T-helper 1 cell (primary cell): Measurements from ENCODE around the gene NALF2.

Experiments
- DNase-seq, 5 donors: peaks; one replicate each; pipeline ENCODE4 v3.0.0-alpha.2; 2012 to 2020
- total RNA-seq, 4 donors: gene quantifications; one replicate each; lab custom pipeline; 2026; lab: John Stamatoyannopoulos, UW

The NALF2 gene
- 0 to 0.31 (median 0.12) reads per million in 4 donors for total RNA-seq

GRCh38 chrX:69503782-69504625, at the start of gene NALF2:
Gene NALF2 (plus strand): TSS chrX:69504326. CDS start chrX:69505283, 957 bp downstream.
- peak in 2 of 5 donors; percentile 3 for DNase-seq

DNA sequence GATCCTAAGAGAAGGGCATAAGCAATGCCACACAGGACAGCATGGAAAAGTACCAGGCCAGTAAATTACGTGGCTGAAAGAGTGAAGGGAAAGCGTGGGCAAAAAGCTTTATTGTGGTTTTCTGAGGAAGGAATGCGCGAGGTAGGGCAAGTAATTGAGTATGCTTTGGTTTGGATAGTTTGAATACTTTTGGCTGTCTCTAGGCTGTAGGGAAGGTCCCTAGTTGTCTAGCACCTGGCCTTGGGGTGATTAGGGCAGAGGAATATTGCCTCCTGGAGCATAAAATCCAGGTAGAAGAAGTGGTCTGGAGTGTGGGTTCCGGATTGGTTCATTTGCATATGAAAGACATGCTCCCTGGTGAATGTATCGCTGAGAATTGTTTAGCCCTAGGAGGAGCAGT, 46.4 kb upstream of the NALF2 start:
- no peak for DNase-seq

DNA sequence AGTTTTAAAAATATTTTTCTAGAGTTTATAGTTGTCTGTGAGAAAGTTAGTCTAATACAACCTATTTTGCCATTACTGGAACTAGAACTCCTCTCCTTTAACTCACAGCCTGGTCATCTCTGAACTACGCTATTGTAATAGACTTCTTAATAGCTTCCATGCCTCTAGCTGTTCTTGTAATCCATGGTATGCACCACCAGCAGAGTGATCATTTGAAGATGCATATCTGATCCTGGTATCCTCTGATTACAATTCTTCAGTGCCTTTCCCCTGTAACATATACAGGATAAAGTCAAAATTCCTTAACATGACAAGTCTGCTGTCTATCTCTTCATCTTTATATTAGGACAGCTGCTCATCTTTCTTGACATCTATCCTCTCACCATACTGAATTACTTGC, 37.6 kb upstream of the NALF2 start:
- DNase-seq = no peak

DNA sequence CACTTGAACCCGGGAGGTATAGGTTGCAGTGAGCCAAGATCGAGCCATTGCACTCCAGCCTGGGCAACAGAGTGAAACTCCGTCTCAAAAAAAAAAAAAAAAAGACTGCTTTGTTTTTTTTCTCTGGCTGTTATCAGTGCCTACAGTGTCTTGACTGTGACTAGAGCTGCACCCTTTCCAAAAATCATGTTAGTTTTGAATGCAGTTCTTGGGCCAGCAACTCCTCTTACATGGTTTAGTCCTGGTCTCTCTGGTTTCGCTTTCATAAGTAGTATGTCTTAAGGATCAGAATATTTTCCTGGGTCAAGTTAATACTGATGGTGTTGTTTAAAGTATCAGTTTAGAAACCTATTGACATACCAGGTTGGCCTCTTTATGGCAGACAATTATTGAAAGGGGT, 34.2 kb upstream of the NALF2 start:
- no peak for DNase-seq

GRCh38 chrX:69489625-69490024, 14.5 kb upstream of the NALF2 start:
- no peak for DNase-seq

DNA sequence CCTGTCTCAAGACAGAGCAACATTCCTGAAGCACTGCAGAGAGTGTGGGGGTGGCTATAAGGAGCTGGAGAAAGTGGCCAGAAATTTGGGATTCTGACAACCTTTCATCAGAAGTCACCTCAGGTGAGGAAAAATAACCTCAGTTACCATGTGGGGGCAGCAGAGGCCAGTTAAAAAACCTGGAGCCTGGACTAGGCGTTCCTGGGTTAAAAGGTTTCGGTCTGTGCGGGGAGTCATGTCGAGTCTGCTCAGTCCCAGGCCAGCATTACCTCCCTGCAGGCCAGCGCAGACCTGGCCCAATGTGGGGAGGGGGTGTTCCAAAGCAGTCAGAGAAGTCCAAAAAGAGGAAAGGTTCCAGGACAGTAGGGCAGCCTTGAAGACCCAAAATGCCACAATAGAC, 10.9 kb upstream of the NALF2 start:
- DNase-seq = peak in 2 of 5 donors; percentile 19 to 20

- no peak for DNase-seq
Measured at GRCh38 chrX:69493766-69494165, 10.4 kb upstream of the NALF2 start.

GRCh38 chrX:69496183-69496582, 7.9 kb upstream of the NALF2 start:
- DNase-seq = no peak

DNA sequence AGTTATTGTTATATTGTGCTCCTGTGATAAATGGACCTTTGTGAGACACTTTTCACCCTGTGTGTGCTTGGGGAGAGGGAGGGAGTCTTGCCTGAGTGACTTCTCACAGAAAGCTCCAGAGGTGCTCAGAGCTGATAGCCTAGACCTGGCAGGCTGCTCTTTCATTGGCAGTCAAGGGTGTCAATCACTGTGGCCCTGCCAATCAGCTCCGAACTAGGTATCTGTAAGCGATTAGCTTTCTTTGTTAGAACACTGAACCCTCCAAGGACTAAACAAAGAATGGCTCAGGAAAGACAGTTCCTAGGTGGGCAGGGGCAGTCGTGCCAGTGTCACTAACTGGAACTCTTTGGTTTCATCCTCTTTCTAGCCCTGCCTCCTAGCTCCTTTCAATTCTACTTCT, 2.7 kb upstream of the NALF2 start:
- DNase-seq = no peak

DNA sequence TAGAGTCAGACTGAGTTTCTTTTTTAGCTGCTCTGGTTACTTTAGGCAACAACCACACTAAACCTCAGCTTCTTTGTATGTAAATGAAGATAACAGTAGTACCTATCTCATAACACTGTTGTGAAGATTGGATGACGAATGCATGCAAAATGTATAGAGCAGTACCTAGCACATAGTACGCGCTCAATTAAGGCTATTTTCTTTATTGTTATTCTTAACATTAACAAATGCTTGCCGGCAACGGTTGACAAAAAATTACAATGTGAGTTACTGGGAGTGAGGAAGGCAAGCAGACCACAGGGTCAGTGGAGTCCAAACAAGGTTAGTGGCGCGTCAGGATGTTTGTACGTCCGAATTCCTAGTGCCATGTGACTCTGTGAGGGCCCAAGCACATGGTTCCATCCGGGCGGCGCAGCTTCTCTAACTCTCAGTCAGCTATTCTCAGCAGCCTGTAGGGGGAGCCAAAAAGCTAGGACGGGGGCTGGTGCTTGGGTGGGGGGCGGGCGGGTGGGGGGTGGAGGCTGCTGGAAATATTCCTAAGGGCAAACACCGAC, 821 bp upstream of the NALF2 start:
- DNase-seq = no peak

GRCh38 chrX:69504626-69505612, 793 bp downstream of the NALF2 start:
- no peak for DNase-seq

DNA sequence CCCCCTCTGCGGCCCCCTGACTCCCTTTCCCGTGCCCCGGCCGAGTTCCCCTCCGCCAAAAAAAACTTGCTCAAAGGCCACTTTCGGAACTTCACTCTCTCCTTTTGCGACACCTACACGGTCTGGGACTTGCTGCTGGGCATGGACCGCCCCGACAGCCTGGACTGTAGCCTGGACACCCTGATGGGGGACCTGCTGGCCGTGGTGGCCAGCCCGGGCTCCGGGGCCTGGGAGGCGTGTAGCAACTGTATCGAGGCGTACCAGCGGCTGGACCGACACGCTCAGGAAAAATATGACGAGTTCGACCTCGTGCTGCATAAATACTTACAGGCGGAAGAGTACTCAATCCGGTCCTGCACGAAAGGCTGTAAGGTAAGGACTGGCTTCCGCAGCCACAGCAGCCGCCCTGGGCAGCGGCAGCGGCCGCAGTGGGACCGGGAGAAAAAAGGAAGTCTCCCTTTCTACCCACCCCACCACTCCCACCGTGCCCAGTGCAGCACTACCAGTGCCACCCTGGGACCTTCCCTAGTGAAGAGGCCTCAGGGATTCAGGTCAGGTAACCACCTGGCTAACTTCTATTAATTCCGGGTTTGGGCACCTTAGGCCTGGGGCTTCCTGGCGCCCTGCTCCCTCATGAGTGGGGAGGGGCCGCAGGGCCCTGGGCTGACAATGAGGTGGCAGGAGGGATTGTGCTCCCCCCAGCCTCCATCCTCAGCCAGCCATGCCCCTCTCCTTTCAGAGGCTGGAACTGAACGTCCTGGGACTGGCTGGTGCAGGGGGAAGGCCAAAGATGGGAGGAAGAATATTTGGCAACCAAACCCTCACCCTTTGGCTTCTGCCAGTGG, 1.9 kb downstream of the NALF2 start:
- DNase-seq = no peak

DNA sequence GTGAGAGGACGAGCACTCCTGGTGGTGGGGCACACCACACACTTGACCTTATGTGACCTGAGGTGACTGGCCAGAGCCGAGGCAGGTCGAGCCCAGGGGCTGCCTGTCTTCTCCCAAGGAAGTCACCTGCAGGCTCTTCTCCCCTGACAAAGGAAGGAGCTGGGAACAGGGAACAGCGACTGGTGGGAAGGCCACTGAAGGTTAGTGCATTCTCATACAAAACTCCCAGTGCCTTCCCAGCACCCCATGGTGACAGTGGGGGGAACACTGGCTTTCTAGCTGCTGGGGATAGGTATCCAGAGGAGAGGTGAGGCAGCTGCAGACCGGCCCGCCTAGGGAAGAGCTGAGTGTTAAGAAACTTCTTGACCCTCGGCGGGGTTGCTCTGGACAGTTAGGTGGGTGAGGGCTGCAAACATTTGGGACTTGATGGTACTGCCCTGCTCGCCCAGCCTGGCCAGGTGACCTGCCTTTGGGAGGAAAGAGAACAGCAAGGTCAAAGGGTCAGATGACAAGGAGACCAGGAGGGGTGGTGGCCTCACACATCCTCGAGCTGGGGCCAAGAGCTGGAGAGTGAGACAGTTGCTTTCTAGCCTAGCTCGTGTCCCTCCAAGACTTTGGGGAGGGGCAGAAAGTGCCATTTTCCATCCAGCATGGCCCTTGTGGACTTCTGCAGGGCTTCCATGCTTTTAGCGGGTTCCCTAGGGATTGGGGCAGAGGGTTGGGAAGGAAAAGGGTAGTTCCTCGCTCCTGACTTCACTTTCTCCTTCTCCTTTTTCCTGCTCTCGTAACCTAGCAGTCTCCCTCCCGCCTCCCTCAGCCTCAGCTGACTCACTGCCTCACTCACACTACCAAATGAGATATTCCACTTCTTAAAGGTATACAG, 2.7 kb downstream of the NALF2 start:
- DNase-seq = no peak

DNA sequence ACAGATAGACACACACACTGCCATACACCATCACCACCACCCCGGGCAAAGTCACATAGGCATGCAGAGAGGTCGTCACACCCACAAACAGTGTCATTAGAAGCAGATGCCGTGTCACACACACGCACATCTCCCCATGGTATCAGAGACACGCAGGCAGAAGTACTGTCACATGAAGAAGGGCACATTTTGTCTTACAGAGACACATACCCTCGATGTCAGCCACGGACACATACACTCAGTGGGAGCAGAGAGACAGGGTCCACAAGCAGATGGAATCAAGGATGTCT, 3.3 kb downstream of the NALF2 start:
- DNase-seq = no peak

DNA sequence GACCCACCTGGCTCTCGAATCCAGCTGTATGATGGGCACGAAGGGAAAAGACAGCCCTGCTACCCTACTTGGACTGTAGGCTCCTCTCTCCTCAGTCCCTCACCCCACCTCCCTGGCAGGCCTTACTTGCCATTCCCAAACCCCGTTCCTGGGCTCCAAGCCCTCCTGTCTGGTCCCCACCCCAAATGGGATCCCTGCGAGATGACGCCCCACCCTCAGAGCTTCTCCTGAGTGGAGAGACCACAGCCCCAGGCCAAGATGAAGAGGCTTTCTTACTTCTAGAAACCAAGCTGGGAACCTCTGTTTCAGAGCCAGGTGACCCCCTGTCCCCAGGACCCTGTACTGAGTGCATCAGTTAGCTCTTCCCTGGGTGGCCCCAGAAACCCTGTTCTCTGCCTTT, 4.5 kb downstream of the NALF2 start:
- no peak for DNase-seq

GRCh38 chrX:69510137-69510715, 6.1 kb downstream of the NALF2 start:
- DNase-seq = no peak

GRCh38 chrX:69510914-69511513, 6.9 kb downstream of the NALF2 start:
- no peak for DNase-seq

- no peak for DNase-seq
Measured at GRCh38 chrX:69522052-69522451, 17.9 kb downstream of the NALF2 start.

DNA sequence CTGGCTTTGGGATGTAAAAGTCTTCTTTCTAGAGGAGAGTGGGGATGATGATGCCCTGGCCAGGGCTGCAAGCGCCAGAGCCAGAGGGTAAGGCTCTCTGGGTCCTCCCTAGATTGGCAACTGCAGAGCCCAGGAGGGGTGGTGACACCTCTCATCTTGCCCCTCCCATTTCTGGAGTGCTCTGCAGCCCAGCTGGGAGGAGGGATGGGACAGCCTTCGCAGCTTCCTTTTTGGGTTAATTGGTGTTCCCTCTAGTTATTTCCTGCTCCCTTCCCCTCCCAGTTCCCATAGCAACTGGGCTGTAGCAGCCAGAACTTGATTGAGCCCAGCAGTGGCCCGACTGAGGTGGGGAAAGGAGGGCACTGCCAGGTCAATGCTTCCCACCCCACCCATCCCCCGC, 19.2 kb downstream of the NALF2 start:
- DNase-seq = no peak

- no peak for DNase-seq
Measured at GRCh38 chrX:69524781-69525363, 20.7 kb downstream of the NALF2 start.
